ENCODE results near the gene CHMP6. TPM values are rescaled to one million over a fixed set of nuclear protein-coding genes. Genes with fewer than 3 reads are reported as not detected.

The CHMP6 gene
- total RNA-seq (2022; extraction: Qiagen RNA extraction): 32.3 to 38.7 TPM (median 36.4 TPM) in 5 replicates

GRCh38 chr17:80991645-80992076 is at the start of gene CHMP6:
Gene CHMP6 (plus strand): TSS chr17:80991841. CDS start chr17:80991919, 78 bp downstream.

GRCh38 chr17:81034779-81035520 is 43.3 kb downstream of the CHMP6 start, which contains the start of gene BAIAP2:
Gene BAIAP2 (plus strand): TSS chr17:81035151. CDS start chr17:81035255, 104 bp downstream.

Other genes starting within 250 kb of the CHMP6 start
- 123 to 150 TPM (median 144 TPM) in 5 replicates for gene BAIAP2, start 43.3 kb downstream of the CHMP6 start, total RNA-seq (2022; extraction: Qiagen RNA extraction)
- not detected in 5 replicates for gene PVALEF, start 173.7 kb downstream of the CHMP6 start, total RNA-seq (2022; extraction: Qiagen RNA extraction)
- gene AATK, start 174.4 kb downstream of the CHMP6 start, total RNA-seq (2022; extraction: Qiagen RNA extraction): 0.40 to 0.85 TPM (median 0.55 TPM) in 5 replicates
- 6.5 to 9.7 TPM (median 8.0 TPM) in 5 replicates for gene CEP131, start 231.1 kb downstream of the CHMP6 start, total RNA-seq (2022; extraction: Qiagen RNA extraction)
- gene TEPSIN, start 247.2 kb downstream of the CHMP6 start, total RNA-seq (2022; extraction: Qiagen RNA extraction): 16.8 to 29.6 TPM (median 28.7 TPM) in 5 replicates
- 82.9 to 251 TPM (median 214 TPM) in 5 replicates for gene NDUFAF8, start 247.5 kb downstream of the CHMP6 start, total RNA-seq (2022; extraction: Qiagen RNA extraction)

Data from A549 treated with AZD2906 at 1 μM for 4 hours (cell line).